K562 (cell line): ENCODE measurements around the gene NKIRAS2. TPM values are rescaled to one million over a fixed set of nuclear protein-coding genes. Genes with fewer than 3 reads are reported as not detected.

ENCODE experiments used
- FOXM1 ChIP-seq, 2 experiments: fragments of 450-650 bp in 1 of 2; sonication (generic) in 1 of 2; formaldehyde crosslinking in 1 of 2; IDR thresholded peaks; 2 replicates each; pipeline versions ENCODE4 v1.6.1 to v1.9.0; 2017 to 2022; ENCODE audit warnings: low read depth in 2 of 2, mild to moderate bottlenecking in 2 of 2, missing genetic modification reagents in 1 of 2, moderate library complexity in 1 of 2
- FOXP4 ChIP-seq: sonication (generic); formaldehyde crosslinking; IDR thresholded peaks from 2 replicates; pipeline ENCODE4 v1.8.0; 2022; ENCODE audit warnings: mild to moderate bottlenecking, missing genetic modification reagents, borderline replicate concordance
- HEY1 ChIP-seq: fragments of 250-450 bp; sonication (Bioruptor Pico); IDR thresholded peaks from 2 replicates; pipeline ENCODE4 v1.5.0; 2020; ENCODE audit warnings: mild to moderate bottlenecking, moderate library complexity, borderline replicate concordance
- IRF1 ChIP-seq: sonication (generic); formaldehyde crosslinking; IDR thresholded peaks from 2 replicates; pipeline ENCODE4 v1.8.0; 2022; ENCODE audit warnings: missing genetic modification reagents, mild to moderate bottlenecking, borderline replicate concordance
- KAT2B ChIP-seq: IDR thresholded peaks from one replicate; pipeline ENCODE4 v1.6.1; 2012; ENCODE audit warnings: low read depth, mild to moderate bottlenecking, control low read depth, inconsistent platforms, low read length, moderate library complexity
- KDM4B ChIP-seq, 2 experiments: fragments of 450-650 bp in 1 of 2; sonication (generic) in 1 of 2; IDR thresholded peaks; 2 replicates each; pipeline ENCODE4 v1.6.1; 2016 to 2017; ENCODE audit warnings: borderline replicate concordance in 2 of 2, antibody characterized with exemption in 1 of 2, low read depth in 1 of 2, mild to moderate bottlenecking in 1 of 2
- MBD1 ChIP-seq: fragments of 250-450 bp; sonication (Bioruptor Pico); IDR thresholded peaks from 2 replicates; pipeline ENCODE4 v1.8.0; 2022; ENCODE audit warnings: inconsistent platforms
- MED1 ChIP-seq: sonication (generic); formaldehyde crosslinking; IDR thresholded peaks from 2 replicates; pipeline ENCODE4 v1.8.1; 2023; ENCODE audit warnings: missing genetic modification reagents, borderline replicate concordance
- MEF2D ChIP-seq: conservative IDR thresholded peaks from 2 replicates; pipeline ENCODE4 v1.6.1; 2016; ENCODE audit warnings: low read depth, missing genetic modification characterization, missing compliant biosample characterization
- NEUROD1 ChIP-seq: fragments of 150-350 bp; IDR thresholded peaks from 2 replicates; pipeline ENCODE4 v1.6.1; 2014; ENCODE audit warnings: borderline replicate concordance, low read length, low read depth; ENCODE audit not compliant: partially characterized antibody
- PHF8 ChIP-seq: fragments of 200-600 bp; sonication (generic); IDR thresholded peaks from 2 replicates; pipeline ENCODE4 v1.6.1; 2012; ENCODE audit warnings: mixed run types, mild to moderate bottlenecking, inconsistent platforms, low read length, moderate library complexity, borderline replicate concordance
- POLR2H ChIP-seq: IDR thresholded peaks from 2 replicates; pipeline ENCODE4 v1.6.1; 2016; ENCODE audit warnings: missing genetic modification characterization, low read depth, mild to moderate bottlenecking, control low read depth, missing compliant biosample characterization, moderate library complexity
- RBM39 ChIP-seq: fragments of 200-400 bp; formaldehyde crosslinking; optimal IDR thresholded peaks from 2 replicates; pipeline ENCODE3; 2018; ENCODE audit warnings: low read depth, low read length
- TAF7 ChIP-seq: fragments of 450-650 bp; IDR thresholded peaks from 2 replicates; pipeline ENCODE4 v1.6.1; 2016; ENCODE audit warnings: missing genetic modification characterization, missing compliant biosample characterization
- TRIM25 ChIP-seq: fragments of 450-650 bp; IDR thresholded peaks from 2 replicates; pipeline ENCODE4 v1.7.0; 2016; ENCODE audit warnings: borderline replicate concordance
- XRCC5 ChIP-seq: fragments of 200-400 bp; formaldehyde crosslinking; IDR thresholded peaks from 2 replicates; pipeline ENCODE4 v1.6.1; 2017; ENCODE audit warnings: low read depth, mild to moderate bottlenecking, low read length
- ZNF395 ChIP-seq: fragments of 200-800 bp; sonication (Bioruptor generic); IDR thresholded peaks from 2 replicates; pipeline ENCODE4 v1.6.1; 2017; ENCODE audit warnings: missing genetic modification characterization, missing compliant biosample characterization
- polyA plus RNA-seq, 8 experiments: library from polyadenylated mRNA; depleted of rRNA in 4 of 8; stranded (reverse) in 5 of 8; unstranded in 3 of 8; fragments of >200 nt; fragmentation: Nextera tagmentation in 2 of 8; fragmentation: Illumina TruSeq in 1 of 8; extraction: Ambion mirVana in 2 of 8; extraction: Trizol in 1 of 8; gene quantifications; 2 replicates each; pipeline versions ENCODE4 v1.2.1 to v1.2.3, GENCODE V29; 2011 to 2014; ENCODE audit warnings: inconsistent platforms in 1 of 8, missing spikeins in 1 of 8
- total RNA-seq, 7 experiments: library from RNA; depleted of rRNA in 6 of 7; stranded (reverse); fragments of >200 nt in 6 of 7; fragmentation: Illumina TruSeq in 2 of 7; extraction: Trizol in 2 of 7; gene quantifications; 2 replicates each; pipeline versions ENCODE4 v1.2.1 to v1.2.3, GENCODE V29; 2011 to 2021; ENCODE audit warnings: low replicate concordance in 1 of 7

Gene NKIRAS2
- total and polyA plus RNA-seq, 9 of the 15 experiments (the other 6 are each of a cell fraction or from before 2014, with no cell fraction given), result 10.1 to 65.5 (median 29.8) TPM

- TF ChIP-seq ZNF395 (CRISPR knock-in tag) (0 out of 2 replicates have a peak, but pooled peaks have one; percentile 33), RBM39 (no peak), IRF1 (CRISPR knock-in tag) (no peak), FOXM1 (IDR thresholded peaks at IDR 0.05; ENCODE audit: low read depth) (no peak), FOXM1 (CRISPR knock-in tag; IDR thresholded peaks at IDR 0.05; ENCODE audit: low read depth) (no peak), MED1 (no peak), TAF7 (peak; percentile 99), KAT2B (no peak), PHF8 (peak; percentile 86), TRIM25 (no peak), KDM4B (IDR thresholded peaks at IDR 0.05; ENCODE audit: borderline replicate concordance in 2 of 2, low read depth in 1 of 2) (peak in 1 of 2 experiments; percentile 74; a peak in 2 of 4 replicates), NEUROD1 (no peak), MEF2D (tag) (0 out of 2 replicates have a peak, but pooled peaks have one; percentile 15), XRCC5 (no peak), HEY1 (CRISPR knock-in tag) (no peak), POLR2H (tag) (peak; percentile 62), FOXP4 (CRISPR knock-in tag) (no peak), MBD1 (CRISPR knock-in tag) (no peak)
These were observed 2.7 kb upstream of the NKIRAS2 start, which contains the start of gene DNAJC7 (continued) for GRCh38 chr17:42016941-42017865.
